Fibroblast of pulmonary artery (primary cell): ENCODE measurements around the gene HES4.
A peak's percentile ranks its signal among the peaks of the same experiment; 100 is the strongest.
"Not testable (repeated sequence)": the region's sequence is repeated elsewhere in the genome, so short reads cannot be mapped to it uniquely, and the experiment has no call there.

Source experiments
- DNase-seq: peaks from one replicate; pipeline ENCODE4 v3.0.0-alpha.2; 2010; ENCODE audit warnings: low read depth
- H3K4me3 ChIP-seq: replicated peaks from 2 replicates; pipeline ENCODE4 v1.5.1; 2011; ENCODE audit warnings: low read depth, mild to moderate bottlenecking, control low read depth, low read length, moderate library complexity
- TF ChIP-seq, protein P1 (sequence below): IDR thresholded peaks from 2 replicates; pipeline ENCODE4 v1.5.1; 2011; ENCODE audit warnings: mild to moderate bottlenecking, control low read depth, low read length, inconsistent platforms; ENCODE audit errors: missing control alignments

HES4 gene

DNA sequence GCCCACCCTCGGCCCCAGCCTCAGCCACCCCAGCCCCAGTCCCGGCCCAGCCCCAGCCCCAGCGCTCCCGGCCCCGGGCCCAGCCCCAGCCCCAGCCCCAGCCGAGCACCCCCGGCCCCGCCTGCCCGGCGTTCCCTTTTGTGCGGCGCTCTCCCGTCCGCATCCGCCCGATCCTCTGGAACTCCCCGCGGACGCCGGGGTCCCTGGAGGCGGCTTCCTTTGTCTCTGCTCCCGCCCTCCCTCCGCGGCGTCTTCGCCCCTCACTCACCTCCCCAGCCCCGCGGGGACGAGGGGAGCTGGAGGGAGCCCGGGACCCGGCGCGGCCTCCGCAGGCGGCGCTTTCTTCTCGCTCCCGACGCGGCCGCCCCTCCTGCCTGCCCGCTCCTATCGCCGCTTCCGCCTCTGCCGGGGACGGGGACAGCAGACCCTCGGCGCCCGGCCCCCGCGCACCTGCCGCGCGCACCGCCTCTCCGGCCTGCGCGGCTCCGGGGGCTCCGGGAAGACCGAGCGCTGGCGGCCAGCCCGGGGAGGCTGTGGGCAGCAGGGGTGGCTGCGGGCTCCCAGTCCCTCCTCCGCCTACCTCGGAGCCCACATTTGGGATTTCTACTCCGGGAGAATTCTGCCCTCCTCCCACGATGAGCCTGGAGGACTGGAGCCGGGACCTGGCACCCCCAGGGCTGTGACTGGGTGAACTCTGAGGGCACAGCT, 34.0 kb upstream of the HES4 start:
- no peak for DNase-seq
- peak overlapping the region; percentile 10 for H3K4me3 ChIP-seq
- TF ChIP-seq, protein P1, sequence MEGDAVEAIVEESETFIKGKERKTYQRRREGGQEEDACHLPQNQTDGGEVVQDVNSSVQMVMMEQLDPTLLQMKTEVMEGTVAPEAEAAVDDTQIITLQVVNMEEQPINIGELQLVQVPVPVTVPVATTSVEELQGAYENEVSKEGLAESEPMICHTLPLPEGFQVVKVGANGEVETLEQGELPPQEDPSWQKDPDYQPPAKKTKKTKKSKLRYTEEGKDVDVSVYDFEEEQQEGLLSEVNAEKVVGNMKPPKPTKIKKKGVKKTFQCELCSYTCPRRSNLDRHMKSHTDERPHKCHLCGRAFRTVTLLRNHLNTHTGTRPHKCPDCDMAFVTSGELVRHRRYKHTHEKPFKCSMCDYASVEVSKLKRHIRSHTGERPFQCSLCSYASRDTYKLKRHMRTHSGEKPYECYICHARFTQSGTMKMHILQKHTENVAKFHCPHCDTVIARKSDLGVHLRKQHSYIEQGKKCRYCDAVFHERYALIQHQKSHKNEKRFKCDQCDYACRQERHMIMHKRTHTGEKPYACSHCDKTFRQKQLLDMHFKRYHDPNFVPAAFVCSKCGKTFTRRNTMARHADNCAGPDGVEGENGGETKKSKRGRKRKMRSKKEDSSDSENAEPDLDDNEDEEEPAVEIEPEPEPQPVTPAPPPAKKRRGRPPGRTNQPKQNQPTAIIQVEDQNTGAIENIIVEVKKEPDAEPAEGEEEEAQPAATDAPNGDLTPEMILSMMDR: no peak

DNA sequence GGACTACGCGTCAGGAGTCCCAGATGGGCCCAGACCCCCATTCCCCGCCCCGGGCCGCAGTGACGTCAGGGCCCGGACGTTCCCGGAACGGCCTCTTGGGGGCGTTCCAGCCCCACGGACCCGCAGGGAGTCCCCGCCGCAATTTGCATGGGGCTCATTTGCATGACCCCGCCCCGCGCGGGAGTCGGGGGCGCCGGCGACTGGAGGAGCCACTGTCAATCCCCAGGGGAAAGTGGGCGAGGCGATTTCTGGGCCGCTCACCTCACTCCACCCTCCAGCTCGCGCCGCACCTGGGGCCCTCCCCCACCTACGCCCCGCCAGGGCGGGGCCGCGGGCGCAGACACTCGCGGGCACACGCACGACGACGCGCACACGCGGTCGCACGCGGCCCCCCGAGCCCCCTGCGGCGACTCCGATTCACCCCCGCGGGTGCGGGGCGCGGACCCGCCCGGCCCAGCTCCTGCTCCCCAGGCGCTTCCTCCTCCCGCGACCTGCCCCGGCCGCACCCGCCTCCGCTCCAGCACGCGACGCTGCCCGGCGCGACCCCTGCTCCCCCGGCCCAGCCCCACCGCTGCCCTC, 33.2 kb upstream of the HES4 start:
- TF ChIP-seq, protein P1: peak; percentile 49
- DNase-seq: peak; percentile 72
- H3K4me3 ChIP-seq: peak overlapping the region; percentile 40

DNA sequence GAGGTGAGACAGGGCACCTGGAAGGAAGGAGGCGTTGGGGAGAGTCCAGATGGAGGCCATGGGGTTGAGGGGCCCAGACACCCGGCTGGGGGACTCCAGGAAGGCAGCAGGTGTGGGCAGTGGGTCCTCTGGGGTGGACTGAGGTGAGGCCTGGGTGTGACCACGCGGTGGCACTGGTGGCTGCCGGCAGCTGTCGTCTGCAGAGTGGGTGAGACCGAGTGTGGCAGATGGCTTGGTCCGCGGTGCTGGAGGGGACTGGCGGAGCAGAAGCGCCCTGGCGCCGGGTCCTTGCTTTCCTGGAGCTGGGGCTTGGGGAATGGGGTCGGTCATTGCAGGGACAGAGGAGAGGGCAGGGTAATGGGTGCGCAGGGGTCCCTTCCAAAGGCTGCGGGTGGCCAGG, 32.5 kb upstream of the HES4 start:
- H3K4me3 ChIP-seq: no peak overlapping the region
- no peak for DNase-seq

DNA sequence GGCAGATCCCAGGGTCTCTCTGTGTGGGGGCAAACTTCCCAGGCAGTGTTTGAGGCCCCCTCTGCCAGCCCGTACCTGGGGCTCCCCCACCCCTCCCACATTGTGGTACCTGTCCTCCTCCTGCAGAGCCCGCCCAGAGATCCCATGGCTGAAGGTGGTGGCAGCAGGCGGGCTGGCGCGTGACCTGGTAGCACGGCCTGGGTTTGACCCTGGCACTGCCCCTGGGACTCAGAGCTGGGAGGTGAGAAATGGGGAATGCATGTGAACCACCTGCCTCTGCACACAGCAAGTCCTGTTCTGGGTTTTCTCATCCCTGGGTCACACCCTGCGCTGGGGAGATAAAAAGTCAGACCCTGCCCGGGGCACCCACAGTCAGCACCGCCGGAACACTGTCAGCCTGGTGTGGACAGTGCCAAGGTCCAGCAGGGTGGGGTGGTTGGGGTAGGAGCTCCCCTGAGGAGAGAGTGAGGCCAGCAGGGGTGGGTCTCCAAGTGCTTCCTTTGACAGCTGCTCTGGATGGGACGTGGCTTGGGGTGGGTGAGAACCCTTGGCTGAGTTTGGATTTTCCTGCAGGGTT, 31.9 kb upstream of the HES4 start:
- TF ChIP-seq, protein P1: no peak
- no peak overlapping the region for H3K4me3 ChIP-seq
- DNase-seq: no peak

More for the DNA sequence above, 32.5 kb upstream of the HES4 start:
- TF ChIP-seq, protein P1: no peak

DNA sequence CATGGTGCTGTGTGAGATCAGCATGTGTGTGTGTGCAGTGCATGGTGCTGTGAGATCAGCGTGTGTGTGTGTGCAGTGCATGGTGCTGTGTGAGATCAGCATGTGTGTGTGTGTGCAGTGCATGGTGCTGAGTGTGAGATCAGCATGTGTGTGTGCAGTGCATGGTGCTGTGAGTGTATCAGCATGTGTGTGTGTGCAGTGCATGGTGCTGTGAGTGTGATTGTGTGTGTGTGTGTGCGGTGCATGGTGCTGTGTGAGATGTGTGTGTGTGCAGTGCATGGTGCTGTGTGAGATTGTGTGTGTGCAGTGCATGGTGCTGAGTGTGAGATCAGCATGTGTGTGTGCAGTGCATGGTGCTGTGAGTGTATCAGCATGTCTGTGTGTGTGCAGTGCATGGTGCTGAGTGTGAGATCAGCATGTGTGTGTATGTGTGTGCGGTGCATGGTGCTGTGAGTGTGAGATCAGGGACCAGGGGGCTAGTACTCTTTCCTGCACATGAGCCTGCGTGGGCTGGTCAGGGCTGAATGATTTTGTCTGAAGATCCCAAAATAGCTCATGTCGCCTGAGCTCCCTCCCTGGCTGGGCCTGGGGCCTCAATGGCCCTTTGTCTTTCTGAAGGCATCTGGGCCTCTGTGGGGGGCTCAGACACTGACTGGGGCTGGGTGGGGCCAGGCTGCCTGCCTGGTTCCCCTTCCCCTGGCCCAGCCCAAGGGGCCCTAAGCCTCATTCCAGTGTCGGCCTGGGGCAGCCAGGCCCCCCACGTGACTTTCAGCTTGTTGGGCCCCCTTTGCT, 31.2 kb upstream of the HES4 start:
- DNase-seq, H3K4me3 ChIP-seq: not testable (repeated sequence)

DNA sequence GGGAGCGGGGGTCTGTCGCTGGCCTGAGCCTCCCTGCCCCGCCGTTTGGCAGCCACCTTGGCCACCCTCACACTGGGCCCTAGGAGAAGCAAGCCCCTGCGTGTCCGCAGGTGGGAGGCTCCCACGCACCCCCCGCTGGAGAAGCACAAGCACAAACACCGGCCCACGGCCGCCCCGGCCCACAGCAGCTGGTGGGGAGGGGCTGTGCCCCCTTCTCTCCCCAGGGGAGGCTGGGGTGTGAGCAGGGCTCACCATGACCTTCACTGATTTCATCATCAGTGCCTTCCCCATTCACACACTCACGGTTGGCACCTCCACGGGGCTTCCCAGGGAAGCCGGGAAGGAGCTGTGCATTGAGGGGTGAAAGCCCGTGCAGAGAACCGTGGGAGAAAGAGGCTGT, 27.9 kb upstream of the HES4 start:
- no peak overlapping the region for H3K4me3 ChIP-seq
- TF ChIP-seq, protein P1: no peak
- no peak for DNase-seq
